Astrocyte (in vitro differentiated cells and primary cell): ENCODE measurements around the gene SERPINF2.

ENCODE experiments used
- CTCF ChIP-seq: IDR thresholded peaks from 2 replicates; pipeline ENCODE4 v1.5.1; 2011; ENCODE audit warnings: low read depth, mild to moderate bottlenecking, inconsistent platforms, low read length, moderate library complexity; ENCODE audit not compliant: insufficient read depth
- EZH2 ChIP-seq: IDR thresholded peaks from 2 replicates; pipeline ENCODE4 v1.6.1; 2012; ENCODE audit warnings: mild to moderate bottlenecking, low read length, inconsistent platforms; ENCODE audit not compliant: insufficient read depth

- TF ChIP-seq CTCF (no peak), EZH2 (no peak)
Measured at GRCh38 chr17:1713160-1713877, 29.4 kb upstream of the SERPINF2 start.
